GM20431 (cell line): ENCODE results near the gene CCNL2.
"Not testable (repeated sequence)": the region's sequence is repeated elsewhere in the genome, so short reads cannot be mapped to it uniquely, and the experiment has no call there.

ENCODE experiments used
- in situ Hi-C: fragments of 300-500 bp; cut with MseI, MboI; formaldehyde crosslinking; loops from one replicate; pipeline ENCODE4 v1.15.0; 2020; ENCODE audit warnings: low sequenced_read_pairs; ENCODE audit not compliant: unreplicated experiment

The CCNL2 gene

DNA sequence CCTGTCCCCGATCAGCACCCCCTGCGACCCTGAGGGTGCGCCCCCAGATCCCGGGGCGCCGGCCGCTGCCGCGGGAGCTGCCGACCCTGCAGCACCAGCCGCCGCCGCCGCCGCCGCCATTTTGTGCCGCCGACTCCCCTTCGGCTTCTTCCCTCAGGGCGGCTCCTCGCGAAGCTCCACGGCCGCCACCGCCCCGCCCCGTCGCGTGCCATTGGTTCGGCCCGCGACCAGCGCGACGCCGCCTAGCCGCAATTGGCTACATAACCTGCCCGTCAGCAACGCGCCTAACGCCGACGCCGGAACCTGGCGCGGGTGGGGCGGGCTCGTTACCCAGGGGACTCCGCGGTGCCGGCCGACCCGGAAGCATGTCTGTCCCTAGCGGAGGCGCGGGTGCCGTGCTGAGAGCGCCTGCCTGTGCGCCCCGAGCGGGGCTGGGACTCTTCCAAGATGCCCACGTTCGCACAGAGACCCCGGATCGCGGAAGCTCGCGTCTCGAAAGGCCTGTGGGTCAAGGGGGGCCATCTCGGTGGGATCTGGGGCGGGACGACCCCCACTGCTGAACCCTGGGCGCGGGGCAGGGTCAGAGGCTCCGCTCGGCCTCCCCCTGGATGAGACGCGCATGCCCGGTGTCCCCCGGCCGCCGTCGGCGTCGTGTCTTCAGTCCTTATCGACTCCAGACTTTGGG lies at the start of gene CCNL2:
Gene CCNL2, minus strand, starts transcription at position 149 of the 685 bp plus-strand sequence. Its CDS starts 29 bp downstream, at position 120.
- in situ Hi-C loops: no loop called here

DNA sequence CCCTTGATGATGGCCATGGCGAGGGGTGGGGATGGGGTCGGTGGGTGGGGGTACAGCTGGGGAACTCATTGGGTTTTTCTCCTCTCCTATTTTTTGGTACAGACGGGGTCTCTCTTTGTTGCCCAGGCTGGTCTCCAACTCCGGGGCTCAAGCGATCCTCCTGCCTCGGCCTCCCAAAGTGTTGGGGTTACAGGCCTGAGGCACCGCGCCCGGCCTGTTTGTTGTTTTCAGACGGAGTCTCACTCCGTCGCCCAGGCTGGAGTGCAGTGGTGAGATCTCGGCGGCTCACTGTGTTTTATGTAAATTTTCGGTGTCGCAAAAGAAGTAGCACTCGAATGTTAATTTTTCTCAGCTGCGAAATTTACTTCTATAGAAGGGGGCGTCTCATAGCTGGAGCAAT lies 47.5 kb upstream of the CCNL2 start:
- in situ Hi-C loops: not testable (repeated sequence)

DNA sequence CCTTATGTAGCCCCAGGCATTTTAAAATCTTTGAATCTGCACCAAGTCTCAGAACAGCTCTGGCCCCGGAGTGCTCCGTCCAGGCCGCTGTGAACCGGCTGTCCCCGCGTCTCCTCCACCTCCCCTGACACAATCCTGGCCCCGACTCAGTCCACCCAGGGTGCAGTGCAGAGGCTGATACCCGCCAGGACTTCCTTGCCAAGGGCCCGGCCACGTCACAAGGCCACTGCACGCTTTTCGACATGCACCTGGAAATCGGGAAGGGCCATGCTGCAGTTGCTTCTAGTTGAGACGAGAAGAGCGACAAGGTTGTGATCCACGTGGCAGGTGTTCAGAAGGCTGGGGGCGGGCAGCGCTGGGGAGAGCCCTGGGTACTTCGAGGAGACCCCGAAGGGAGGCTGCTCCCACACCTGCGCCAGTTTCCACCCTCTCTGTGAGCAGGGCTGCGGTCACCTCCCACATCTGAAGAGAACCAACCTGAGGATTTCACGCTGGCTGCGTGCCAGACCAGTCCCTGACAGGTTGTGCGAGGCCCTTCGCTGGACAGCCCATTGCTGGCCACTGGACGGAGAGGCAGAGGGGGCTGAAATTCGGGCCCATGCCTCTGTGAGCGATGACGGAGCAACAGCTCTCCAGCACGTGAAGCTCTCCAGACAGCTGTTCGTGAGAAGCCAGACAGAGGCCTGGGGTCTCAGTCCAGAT lies 43.1 kb upstream of the CCNL2 start:
- in situ Hi-C loops: no loop called here

DNA sequence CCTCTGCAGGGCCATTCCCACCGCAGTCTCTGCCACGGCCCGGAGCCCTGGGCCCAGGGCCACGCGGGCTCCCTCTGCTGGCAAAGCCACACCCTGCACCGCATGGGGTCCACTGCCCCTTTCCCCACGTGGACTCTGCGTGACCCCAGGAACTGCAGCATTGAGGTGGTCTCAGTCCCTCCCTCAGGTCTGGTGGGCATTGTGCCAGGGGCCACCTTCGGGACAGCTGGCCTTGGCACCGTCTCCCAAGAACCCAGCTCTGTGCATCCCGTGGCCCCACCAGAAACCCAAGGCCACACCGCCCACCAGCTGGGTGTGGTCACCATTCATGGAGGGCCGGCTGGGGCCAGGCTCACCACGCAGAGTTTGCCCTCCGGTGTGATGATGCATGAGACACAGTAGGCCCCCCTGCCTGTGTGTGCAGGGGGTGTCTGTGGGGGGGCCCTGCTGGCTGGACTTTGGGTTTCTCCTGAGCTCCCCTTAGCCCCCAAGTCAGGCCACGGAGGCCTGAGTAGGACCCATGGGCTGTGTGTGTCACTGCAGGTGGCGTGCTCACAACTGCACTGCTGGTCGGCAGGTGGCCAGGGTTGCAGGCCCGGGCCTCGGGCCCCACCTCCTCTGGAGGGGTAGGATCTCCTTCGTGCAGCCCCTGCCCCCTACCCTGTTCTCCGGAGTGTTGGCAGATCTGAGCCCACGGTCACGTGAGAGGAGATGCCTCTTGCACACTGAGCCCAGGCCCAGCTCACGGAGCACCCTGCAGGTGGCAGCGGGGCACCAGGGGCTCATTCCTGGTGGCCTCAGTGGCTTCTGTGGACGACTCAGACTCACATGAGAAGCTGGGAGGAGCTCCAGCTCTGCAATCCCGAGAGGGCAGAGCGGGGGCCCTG lies 42.1 kb upstream of the CCNL2 start:
- in situ Hi-C loops: no loop called here

DNA sequence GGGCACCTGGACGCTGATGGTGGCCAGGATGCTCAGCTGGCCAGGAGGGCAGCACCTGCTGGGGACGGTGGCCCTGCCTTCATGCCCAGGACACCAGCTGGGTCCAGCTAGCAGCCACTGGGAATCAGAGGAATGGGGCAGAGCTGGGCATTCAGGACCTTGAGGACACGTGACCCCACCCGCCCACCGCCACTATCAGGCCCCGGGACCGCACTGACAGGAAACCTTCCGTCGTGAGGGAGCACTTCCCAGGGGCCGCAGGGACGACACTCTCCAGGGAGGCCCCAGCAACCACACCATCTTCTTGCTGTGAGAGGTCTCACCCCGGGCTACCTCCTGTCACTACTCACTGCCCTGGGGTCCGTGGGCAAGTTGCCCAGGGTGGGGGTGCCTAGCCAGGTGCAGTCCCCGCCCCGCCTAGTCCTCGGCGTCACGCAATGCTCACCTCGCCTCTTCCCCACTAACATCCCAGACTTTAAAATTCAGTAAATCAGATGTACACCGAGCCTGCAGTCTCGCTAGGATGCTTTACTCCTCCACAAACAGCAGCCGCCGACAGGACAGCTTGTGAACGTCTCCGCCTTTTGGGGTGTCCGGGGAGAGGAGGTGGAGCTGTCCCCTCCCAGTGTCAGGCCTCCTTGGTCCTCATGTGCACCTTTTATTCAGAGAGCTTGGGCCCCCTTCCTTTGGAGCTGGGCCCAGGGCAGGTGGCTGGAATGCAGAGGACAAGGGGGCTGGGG lies 41.3 kb upstream of the CCNL2 start:
- in situ Hi-C loops: no loop called here

GRCh38 chr1:1439546-1440261 lies 40.6 kb upstream of the CCNL2 start:
- in situ Hi-C loops: no loop called here

DNA sequence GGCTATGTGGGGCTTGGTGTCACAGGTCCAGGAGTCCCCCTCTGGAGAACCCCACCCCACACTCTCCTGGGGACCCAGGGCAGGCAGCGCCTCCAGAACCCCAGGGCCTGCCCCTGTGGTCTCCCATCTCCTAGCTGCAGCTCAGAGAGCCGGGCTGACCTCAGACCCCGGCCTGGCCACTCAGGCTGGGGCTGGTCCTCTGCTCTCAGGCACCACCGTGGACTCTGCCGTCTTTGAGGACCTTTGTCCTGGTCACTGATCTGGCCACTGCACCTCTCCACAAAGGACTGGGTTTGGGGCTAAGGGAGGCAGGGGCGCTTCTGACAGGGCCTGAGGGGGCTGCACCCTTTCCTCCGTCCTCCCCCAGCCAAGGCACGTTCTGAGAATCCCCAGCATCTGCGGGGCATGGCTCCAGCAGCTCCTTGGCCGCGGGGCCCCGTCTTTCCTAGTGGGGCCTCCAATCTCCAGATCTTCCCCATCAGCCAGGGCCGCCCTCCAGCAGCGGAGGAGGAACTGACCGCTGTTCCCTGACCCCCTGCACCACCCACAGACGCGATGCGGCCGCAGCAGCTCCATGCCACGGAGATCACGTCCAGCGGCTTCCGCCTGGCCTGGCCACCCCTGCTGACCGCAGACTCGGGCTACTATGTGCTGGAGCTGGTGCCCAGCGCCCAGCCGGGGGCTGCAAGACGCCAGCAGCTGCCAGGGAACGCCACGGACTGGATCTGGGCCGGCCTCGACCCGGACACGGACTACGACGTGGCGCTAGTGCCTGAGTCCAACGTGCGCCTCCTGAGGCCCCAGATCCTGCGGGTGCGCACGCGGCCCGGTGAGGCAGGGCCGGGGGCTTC lies 39.6 kb upstream of the CCNL2 start:
- in situ Hi-C loops: no loop called here

- in situ Hi-C loops: no loop called here
Measured at GRCh38 chr1:1437904-1438376, 38.8 kb upstream of the CCNL2 start.

- in situ Hi-C loops: no loop called here
Measured at GRCh38 chr1:1437033-1437903, 38.1 kb upstream of the CCNL2 start.

GRCh38 chr1:1436630-1437032 lies 37.5 kb upstream of the CCNL2 start:
- in situ Hi-C loops: no loop called here

DNA sequence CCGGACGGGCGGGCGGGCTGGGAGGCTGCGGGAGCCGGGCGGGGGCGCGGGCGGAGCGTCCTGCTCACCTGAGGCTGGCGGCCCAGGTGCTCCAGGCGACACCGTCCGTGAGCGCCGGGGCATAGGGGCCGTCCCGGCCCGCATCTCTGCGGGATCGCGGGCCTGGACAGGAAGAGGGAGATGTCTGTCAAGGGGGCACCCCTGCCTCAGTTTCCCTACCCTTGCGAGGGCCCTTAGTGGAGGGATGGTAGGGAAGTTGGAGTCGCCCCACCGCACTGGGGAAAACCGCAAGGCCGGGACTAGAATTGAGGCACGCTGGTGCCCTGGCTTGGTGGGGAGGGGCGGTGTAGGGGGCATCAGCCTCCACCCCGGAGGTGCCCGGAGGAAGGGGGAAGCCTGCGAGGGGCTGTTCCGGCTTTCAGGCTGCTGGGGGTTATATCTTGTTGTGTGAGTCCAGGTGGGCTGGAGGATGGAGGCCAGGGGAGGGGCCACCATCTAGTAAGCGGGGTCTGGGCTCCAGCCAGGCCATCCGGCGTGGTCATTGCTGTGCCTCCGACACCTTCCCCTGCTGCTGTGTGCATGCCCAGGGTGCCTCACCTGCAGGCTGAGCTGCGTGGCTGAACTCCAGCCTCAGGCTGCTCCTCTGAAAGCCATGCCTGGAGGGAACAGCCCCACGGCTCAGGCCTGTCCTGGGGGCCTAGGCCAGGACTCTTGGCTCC lies 36.9 kb upstream of the CCNL2 start:
- in situ Hi-C loops: no loop called here

DNA sequence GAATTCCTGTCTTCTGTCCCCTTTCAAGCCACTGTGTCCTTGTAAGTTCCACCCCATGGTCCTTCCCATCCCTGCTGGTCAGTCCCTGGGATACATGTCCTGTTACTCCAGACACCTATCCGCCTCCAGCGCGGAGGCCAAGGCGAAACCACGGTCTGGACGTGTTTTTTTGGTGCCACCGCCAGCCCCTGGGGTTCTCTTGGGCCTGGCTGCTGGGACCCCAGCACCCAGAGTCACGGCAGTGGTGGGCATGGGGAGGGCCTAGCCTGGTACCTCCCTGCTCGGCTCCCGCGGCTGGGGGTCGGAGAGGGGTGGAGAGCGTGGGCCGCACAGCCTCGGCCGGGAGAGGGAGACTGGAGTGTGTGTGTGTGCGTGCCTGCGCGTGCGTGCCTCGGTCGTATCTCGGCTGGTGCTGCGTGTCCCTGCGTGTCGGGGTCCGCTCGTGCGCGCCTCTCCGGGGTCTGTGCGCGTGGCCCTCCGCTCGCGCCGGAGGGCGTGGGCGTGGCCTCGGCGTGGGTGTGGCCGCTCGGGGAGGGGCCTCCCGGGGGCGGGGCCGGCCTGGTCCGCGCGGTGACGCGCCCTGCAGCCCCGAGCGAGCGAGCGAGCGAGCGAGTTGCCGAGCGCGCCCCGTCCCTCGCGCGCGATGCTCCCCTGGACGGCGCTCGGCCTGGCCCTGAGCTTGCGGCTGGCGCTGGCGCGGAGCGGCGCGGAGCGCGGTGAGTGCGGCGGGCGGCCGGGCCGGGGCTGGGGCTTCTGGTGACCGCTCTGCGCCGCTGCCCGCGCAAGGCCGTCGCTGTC lies 36.2 kb upstream of the CCNL2 start, which contains the start of gene VWA1:
Gene VWA1, plus strand, starts transcription at position 585 of the 798 bp plus-strand sequence. Its CDS starts 59 bp downstream, at position 644.
- in situ Hi-C loops: no loop called here

DNA sequence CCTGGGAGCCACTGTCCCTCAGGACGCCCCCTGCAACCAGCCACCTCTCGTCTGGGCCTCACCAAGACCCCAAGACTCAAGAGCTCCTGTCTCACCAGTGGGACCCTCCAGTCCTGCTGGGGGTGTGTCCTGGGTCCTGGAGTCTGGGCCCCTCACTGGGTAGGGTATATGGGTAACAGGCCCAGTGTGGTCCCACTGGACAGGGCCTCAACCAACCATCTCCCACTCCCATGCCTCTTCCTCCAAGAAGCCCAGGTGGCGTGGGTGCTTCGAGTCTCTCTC lies 35.6 kb upstream of the CCNL2 start:
- in situ Hi-C loops: no loop called here

DNA sequence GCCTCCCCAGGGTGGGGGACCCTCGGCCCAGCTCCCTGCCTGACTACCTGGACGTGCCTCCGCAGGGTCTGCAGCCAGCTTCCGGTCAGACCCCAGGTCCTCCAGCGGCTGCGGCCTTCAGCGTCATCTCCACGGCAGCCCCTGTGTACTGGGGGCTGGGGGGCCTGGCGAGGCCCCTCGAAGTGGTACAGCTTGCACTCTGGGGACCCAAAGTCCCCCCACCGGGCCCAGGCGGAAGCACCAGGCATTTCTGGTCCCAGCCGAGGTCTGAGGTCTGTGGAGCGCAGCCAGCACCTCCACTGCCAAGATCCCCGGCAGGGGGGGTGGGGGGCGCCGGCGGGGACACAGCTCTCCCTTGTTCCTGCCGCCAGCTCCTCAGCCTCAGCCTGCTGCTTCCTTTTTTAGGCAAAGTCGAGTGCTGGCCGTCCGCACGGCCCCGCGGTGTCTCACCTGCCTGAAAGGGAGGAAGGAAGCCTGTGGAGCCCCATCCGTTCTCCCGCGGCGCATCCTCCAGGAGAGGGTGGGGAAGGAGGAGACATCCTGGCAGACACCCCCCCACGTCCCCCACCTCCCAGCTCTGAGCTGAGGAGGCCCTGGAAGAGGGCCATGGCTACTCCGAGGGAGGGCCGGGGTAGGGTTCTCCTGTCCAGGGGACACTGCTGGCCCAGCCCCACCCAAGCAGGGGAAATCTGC lies 35.1 kb upstream of the CCNL2 start:
- in situ Hi-C loops: no loop called here

DNA sequence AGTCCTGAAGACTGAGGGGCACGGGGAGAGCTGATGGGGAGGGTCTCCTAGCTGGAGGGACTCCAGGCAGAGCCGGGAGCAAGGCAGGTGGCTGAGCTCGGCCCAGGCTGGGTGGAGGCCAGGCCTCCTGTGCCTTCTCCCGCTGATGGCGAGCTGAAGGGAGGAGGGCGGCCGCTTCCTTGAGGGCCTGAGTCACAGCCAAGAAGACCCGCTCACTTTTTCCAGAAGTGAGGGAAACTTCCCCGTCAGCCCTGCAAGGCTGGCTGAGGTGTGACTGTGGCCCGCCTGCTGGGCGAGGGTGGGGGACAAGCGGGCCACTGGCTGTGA lies 34.6 kb upstream of the CCNL2 start:
- in situ Hi-C loops: no loop called here
